NCI-H345 (cell line): Measurements from ENCODE around the gene SMIM14.
"Not testable (repeated sequence)": the region's sequence is repeated elsewhere in the genome, so short reads cannot be mapped to it uniquely, and the experiment has no call there.

Experiments used
- DNase-seq: peaks from one replicate; lab custom pipeline; 2025; lab: John Stamatoyannopoulos, UW

The SMIM14 gene

GRCh38 chr4:39596971-39597370 is 41.7 kb downstream of the SMIM14 start:
- DNase-seq: no peak

- no peak for DNase-seq
Observed at GRCh38 chr4:39591290-39591689, 47.4 kb downstream of the SMIM14 start.

DNA sequence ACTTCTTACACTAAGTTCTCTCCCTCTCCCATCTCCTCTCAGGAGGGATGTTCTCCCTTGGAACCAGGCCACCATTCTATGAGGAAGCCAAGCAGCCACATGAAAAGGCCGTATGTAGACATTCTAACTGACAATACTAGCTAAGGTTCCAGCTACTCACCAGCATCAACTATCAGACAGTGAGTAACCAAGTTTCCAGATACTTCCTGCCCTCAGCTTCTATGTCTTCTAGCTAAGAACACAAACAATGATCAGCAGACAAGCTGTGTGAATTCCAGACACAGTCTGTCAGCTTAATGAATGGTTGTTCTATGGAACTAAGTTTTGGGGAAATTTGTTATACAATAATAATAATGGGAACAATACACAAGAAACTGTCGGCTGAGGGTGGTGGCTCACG is 50.8 kb downstream of the SMIM14 start:
- no peak for DNase-seq

DNA sequence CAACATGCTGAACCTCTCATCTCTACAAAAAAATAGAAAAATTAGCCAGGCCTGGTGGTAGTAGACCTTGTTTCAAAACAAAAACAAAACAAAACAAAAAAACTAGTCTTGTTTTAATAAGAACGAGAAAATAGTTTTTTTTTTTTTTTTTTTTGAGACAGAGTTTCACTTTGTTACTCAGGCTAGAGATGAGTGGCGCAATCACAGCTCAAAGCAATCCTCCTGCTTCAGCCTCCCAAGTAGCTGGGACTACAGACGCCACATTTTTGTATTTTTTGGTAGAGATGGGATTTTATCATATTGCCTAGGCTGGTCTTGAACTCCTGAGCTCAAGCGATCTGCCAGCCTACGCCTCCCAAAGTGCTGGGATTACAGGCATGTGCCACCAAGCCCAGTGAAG is 63.7 kb downstream of the SMIM14 start:
- DNase-seq: no peak

GRCh38 chr4:39571504-39571903 is 67.2 kb downstream of the SMIM14 start:
- no peak for DNase-seq

GRCh38 chr4:39571054-39571453 is 67.6 kb downstream of the SMIM14 start:
- no peak for DNase-seq

DNA sequence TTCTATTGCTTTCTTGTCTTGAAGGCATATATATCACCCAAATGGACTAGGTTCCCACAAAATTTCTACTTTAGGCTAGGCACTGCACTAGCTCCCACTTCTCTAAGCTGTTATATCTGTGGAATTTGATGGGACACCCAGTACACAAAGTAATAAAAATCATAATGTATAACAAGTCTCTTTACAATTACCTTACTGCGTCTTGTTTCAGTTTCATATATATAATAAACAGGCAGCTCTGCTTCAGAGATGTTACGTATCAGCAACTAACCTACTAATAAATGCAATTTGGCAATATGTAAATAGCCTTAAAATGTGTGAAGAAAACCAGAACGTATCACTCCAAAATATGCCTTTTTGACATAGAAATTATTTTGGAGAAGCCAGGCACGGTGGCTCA is 69.5 kb downstream of the SMIM14 start:
- DNase-seq: no peak

DNA sequence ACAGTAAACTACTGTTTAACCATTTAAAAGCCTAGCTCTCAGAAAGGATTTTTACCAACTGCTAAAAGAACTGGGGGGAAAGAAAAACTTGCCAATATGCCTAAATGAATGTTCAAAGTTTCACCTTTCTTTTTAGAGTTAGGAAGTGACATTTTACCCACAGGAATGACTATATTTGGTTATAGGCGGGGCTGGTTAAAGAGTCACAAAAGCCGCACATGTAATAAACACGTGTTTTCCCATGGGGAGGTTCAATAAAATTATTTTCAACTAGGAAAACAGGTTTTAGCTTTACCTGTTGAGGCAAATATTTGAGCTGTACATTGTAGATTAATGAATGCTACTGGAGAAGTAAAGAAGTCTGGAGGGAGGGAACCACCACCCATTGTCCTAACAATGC is 69.9 kb downstream of the SMIM14 start:
- DNase-seq: no peak

DNA sequence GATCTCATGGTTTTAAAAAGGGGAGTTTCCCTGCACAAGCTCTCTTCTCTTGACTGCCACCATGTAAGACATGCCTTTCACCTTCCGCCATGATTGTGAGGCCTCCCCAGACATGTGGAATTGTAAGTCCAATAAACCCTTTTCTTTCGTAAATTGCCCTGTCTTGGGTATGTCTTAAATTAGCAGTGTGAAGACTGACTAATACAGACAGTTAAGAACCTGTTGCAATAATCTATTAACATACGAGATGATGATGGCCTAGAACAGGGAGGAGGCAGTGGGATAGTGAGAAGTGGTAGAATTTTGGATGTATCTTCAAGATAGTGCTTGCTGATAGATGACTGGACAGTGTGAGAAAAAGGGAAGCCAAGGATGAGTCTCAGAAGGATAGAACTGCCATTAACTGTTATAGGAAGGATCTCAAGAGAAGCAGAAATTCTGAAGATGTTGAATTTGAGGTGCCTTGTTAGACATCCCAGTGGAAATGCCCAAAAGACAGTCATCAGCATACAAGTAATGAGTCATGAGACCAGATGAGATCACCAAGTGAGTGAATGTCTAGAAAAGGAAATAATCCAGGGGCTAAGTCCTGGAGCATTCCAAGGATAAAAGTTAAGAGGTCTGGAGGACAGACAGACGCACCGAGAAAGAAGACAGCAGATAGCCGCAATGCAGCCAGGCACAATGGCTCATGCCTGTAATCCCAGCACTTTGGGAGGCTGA is 72.6 kb downstream of the SMIM14 start:
- DNase-seq: no peak

GRCh38 chr4:39563346-39563847 is 75.3 kb downstream of the SMIM14 start:
- no peak for DNase-seq

GRCh38 chr4:39562792-39563191 is 75.9 kb downstream of the SMIM14 start:
- DNase-seq: no peak

GRCh38 chr4:39559626-39560025 is 79.0 kb downstream of the SMIM14 start:
- DNase-seq: no peak

- DNase-seq: no peak
Observed at GRCh38 chr4:39555472-39555871, 83.2 kb downstream of the SMIM14 start.

DNA sequence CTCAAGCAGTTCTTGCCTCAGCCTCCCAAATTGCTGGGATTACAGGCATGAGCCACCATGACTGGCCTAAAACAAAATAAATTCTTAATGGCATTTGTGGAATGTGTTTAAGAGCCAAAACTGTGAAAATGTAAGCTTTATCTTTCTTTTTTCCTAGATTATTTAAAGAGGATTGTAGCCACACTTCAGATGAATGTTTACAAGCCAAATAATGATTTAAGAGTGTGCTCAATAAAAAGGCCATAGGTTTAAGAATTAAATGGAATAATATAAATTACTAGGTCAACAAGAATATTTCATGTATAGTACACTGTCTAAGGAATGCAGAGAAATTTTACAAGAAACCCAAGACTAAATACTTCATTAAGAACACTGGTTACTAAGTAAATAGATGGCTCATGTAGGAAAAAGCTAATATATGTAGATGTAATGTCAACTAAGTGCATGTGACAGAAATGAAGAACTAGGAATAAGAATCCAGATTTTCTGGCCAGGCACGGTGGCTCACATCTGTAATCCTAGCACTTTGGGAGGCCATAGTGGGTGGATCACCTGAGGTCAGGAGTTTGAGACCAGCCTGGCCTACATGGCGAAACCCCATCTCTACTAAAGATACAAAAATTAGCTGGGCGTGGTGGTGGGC is 90.1 kb downstream of the SMIM14 start:
- DNase-seq: no peak

DNA sequence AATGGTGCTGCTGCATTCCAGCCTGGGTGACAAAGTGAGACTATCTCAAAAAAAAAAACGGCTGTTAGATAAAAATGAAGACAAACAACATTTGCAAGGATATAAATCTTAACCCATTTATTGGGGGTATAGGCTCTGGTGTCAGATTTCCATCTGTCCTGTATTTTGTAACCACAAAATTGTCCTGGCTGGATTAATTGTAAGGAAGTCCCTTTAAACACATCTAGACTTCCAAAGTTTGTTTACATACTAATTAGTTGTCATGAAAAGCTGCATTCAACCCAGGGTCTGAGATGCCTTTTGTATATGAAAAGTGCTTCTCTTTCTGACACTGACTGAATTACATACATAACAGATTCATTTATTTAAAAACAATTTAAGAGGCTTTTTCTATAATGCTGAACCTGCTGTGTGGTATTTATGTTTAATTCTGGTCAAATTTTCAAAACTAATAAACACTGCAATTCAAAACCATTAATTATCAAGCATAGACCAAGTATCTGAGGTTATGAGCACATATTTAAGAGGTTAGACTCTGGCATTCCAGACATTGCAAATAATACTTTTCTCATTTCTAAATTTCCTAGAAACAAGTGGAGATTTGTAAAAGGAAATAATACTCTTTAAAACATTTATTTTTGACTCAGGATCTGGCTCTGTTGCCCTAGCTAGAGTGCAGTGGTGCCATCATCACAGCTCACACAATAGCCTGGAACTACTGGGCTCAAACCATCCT is 93.9 kb downstream of the SMIM14 start:
- DNase-seq: no peak

GRCh38 chr4:39544080-39544479 is 94.6 kb downstream of the SMIM14 start:
- not testable (repeated sequence) for DNase-seq

DNA sequence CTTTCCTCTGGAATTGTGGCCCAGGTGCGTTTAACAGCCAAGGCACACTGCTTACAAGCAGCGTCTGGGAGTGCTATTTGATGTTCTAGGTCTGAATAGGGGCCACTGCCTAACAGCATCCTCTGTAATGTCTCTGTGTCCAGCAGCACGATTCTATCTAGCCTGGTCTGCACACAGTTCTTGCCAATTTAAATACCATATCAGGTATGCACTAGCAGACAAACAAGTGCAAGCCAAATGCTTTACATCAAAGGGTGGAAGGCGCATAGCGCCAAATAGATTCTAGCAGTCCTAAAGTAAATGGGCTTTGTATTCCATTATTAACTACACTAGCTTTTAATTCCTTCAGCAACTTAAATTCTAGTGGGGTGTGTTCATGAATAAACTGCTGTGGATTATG is 95.6 kb downstream of the SMIM14 start:
- DNase-seq: no peak

GRCh38 chr4:39542611-39543012 is 96.1 kb downstream of the SMIM14 start:
- no peak for DNase-seq

GRCh38 chr4:39541987-39542610 is 96.6 kb downstream of the SMIM14 start:
- no peak for DNase-seq

DNA sequence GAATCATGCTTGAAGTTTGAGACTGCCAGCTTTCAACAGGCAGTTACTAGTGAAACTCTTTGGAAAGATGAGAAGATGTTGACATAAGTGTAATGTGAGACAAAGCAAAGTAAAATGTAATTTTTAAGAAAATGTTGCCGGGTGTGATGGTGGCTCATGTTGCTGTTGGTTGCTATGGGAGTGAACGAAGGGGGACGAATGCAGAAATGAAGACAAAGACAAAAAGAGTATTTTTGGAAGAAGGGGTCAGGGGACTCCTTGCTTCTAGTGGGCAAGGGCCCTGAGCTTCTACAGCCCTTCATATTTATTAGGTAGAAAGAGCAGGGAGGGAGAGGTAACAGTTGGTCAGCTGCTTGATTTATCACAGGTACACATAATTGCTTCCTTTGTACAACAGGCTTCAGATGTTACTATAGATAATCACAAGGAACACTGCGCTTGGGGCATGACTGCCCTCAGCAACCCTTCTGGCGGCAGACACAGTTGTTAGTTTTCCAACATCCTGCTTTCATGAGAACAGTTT is 99.5 kb downstream of the SMIM14 start:
- no peak for DNase-seq

- no peak for DNase-seq
Observed at GRCh38 chr4:39533541-39533940, 105.1 kb downstream of the SMIM14 start.

DNA sequence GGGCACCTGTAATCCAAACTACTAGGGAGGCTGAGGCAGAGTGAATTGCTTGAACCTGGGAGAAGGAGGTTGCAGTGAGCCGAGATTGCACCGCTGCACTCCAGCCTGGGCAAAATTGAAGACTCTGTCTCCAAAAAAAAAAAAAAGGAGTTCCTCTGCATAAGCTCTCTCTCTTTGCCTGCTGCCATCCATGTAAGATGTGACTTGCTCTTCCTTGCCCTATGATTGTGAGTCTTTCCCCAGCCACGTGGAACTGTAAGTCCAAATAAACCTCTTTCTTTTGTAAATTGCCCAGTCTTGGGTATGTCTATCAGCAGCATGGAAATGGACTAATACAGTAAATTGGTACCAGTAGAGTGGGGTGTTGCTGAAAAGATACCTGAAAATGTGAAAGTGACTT is 106.4 kb downstream of the SMIM14 start:
- not testable (repeated sequence) for DNase-seq
